ENCODE data around the gene CHI3L1. TPM values are rescaled to one million over a fixed set of nuclear protein-coding genes. Genes with fewer than 3 reads are reported as not detected.

Gene CHI3L1
- total RNA-seq, 1 donor from 2014 or later: 0.20 TPM

DNA sequence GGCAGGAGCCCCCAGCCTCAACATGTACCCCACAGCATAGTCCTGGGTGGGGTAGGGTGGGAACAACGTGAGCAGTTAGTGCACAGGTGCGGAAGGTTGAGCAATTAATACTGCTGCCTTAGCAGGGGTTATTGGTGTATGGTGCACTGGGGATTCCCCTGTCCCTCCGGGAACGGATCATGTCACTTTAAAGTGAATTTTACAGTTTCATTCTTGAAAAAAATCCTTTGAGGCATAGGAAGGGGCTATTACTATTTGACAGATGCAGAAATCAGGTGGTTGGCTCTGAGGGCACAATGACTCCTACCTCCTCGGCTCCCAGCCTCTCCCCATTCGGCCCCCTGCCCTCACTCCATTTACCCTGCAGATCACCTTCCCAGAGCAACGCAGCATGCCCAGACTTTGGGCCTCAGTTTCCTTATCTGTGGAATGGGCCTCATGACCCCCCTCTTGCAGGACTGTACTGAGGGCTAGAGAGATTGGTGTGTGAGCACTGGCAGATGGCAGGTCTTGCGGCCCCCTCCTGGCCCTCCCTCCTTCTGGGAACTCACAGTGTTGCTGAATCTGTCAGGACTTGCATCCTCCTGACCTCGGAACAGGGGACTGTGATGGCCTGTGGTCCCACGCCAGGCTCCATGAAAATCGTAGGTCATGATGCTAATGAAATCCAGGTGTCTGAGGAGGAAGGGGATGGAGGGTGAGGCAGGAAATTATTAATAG lies 5.7 kb downstream of the CHI3L1 start:
- Histone ChIP-seq H3K4me2 (ENCODE audit: low read length) (no peak overlapping the region), H3K9ac (ENCODE audit: low read length) (no peak overlapping the region), H3K36me3 (ENCODE audit: insufficient read depth, low read length) (no peaks in the 10 kb centered on the region), H3K27me3 (ENCODE audit: insufficient read depth, low read length) (no peaks in the 10 kb centered on the region), H3K27ac (ENCODE audit: low read depth, low read length) (no peak overlapping the region), H3K4me1 (ENCODE audit: insufficient read depth, low read length) (peaks cover 14% of the 10 kb centered on the region), H3K79me2 (ENCODE audit: insufficient read depth, low read length) (no peaks in the 10 kb centered on the region), H4K20me1 (ENCODE audit: insufficient read depth, low read length) (no peaks in the 10 kb centered on the region), H3K9me3 (ENCODE audit: insufficient read depth, low read depth, low read length) (no peaks in the 10 kb centered on the region), H2AFZ (ENCODE audit: low read depth, low read length) (no peak overlapping the region), H3K4me3 (ENCODE audit: insufficient read depth, low read depth, low read length) (no peak overlapping the region)
- Mint-ChIP-seq H3K36me3 (ENCODE audit: low read depth, unreplicated experiment) (no peaks in the 10 kb centered on the region), H3K9me3 (ENCODE audit: unreplicated experiment) (no peaks in the 10 kb centered on the region), H3K4me3 (ENCODE audit: unreplicated experiment) (no peak overlapping the region), H3K4me1 (ENCODE audit: low read depth, unreplicated experiment) (peaks cover 20% of the 10 kb centered on the region), H3K27ac (ENCODE audit: unreplicated experiment) (no peak overlapping the region), H3K27me3 (ENCODE audit: low read depth, unreplicated experiment) (peaks cover 26% of the 10 kb centered on the region)
- DNase-seq (ENCODE audit: low read depth): no peak
- no peak for TF ChIP-seq EZH2 (IDR thresholded peaks at IDR 0.05; ENCODE audit: insufficient read depth, low read length)
- TF ChIP-seq, protein P1, sequence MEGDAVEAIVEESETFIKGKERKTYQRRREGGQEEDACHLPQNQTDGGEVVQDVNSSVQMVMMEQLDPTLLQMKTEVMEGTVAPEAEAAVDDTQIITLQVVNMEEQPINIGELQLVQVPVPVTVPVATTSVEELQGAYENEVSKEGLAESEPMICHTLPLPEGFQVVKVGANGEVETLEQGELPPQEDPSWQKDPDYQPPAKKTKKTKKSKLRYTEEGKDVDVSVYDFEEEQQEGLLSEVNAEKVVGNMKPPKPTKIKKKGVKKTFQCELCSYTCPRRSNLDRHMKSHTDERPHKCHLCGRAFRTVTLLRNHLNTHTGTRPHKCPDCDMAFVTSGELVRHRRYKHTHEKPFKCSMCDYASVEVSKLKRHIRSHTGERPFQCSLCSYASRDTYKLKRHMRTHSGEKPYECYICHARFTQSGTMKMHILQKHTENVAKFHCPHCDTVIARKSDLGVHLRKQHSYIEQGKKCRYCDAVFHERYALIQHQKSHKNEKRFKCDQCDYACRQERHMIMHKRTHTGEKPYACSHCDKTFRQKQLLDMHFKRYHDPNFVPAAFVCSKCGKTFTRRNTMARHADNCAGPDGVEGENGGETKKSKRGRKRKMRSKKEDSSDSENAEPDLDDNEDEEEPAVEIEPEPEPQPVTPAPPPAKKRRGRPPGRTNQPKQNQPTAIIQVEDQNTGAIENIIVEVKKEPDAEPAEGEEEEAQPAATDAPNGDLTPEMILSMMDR (IDR thresholded peaks at IDR 0.05; ENCODE audit: insufficient read depth, low read depth, low read length): no peak
- no peak for FAIRE-seq

DNA sequence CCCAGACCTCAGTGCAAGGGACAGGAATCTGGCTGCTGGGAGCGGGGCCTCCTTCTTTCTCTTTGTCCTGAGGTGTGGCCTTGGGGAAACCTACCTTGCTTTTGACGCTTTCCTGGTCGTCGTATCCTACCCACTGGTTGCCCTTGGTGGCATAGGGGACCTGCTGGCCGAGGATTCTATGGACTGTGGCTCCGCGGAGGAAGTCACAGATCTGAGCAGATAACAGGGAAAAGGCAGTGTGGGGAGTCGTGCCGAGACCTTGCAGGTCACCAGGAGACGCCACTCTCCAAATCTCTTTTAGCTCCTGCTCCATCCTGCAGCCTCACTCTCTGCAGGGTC lies 6.9 kb downstream of the CHI3L1 start:
- Mint-ChIP-seq H3K36me3 (ENCODE audit: low read depth, unreplicated experiment) (no peaks in the 10 kb centered on the region), H3K4me1 (ENCODE audit: low read depth, unreplicated experiment) (peaks cover 20% of the 10 kb centered on the region), H3K9me3 (ENCODE audit: unreplicated experiment) (no peaks in the 10 kb centered on the region), H3K4me3 (ENCODE audit: unreplicated experiment) (no peak overlapping the region), H3K27ac (ENCODE audit: unreplicated experiment) (no peak overlapping the region), H3K27me3 (ENCODE audit: low read depth, unreplicated experiment) (peaks cover 23% of the 10 kb centered on the region)
- DNase-seq (ENCODE audit: low read depth) (no peak), FAIRE-seq (no peak)
- TF ChIP-seq EZH2 (IDR thresholded peaks at IDR 0.05; ENCODE audit: insufficient read depth, low read length): no peak
- TF ChIP-seq, protein P1 (IDR thresholded peaks at IDR 0.05; ENCODE audit: insufficient read depth, low read depth, low read length): no peak
- no peaks in the 10 kb centered on the region for H3K79me2 ChIP-seq (ENCODE audit: insufficient read depth, low read length)
- no peaks in the 10 kb centered on the region for H3K36me3 ChIP-seq (ENCODE audit: insufficient read depth, low read length)
- no peak overlapping the region for H3K4me3 ChIP-seq (ENCODE audit: insufficient read depth, low read depth, low read length)
- no peak overlapping the region for H3K27ac ChIP-seq (ENCODE audit: low read depth, low read length)
- peaks cover 14% of the 10 kb centered on the region for H3K4me1 ChIP-seq (ENCODE audit: insufficient read depth, low read length)
- H3K4me2 ChIP-seq (ENCODE audit: low read length): no peak overlapping the region
- H4K20me1 ChIP-seq (ENCODE audit: insufficient read depth, low read length): no peaks in the 10 kb centered on the region
- no peaks in the 10 kb centered on the region for H3K27me3 ChIP-seq (ENCODE audit: insufficient read depth, low read length)
- no peaks in the 10 kb centered on the region for H3K9me3 ChIP-seq (ENCODE audit: insufficient read depth, low read depth, low read length)
- no peak overlapping the region for H2AFZ ChIP-seq (ENCODE audit: low read depth, low read length)
- H3K9ac ChIP-seq (ENCODE audit: low read length): no peak overlapping the region
